Activated T-cell treated with anti-CD3 and anti-CD28 coated beads, Interleukin-2, amount 50 U/mL, for 1 hour (primary cell): Measurements from ENCODE around the gene PON1.
A peak's percentile ranks its signal among the peaks of the same experiment; 100 is the strongest.

ENCODE experiments used
- DNase-seq: peaks from one replicate; pipeline ENCODE4 v3.0.0-alpha.2; 2020

Gene PON1

DNA sequence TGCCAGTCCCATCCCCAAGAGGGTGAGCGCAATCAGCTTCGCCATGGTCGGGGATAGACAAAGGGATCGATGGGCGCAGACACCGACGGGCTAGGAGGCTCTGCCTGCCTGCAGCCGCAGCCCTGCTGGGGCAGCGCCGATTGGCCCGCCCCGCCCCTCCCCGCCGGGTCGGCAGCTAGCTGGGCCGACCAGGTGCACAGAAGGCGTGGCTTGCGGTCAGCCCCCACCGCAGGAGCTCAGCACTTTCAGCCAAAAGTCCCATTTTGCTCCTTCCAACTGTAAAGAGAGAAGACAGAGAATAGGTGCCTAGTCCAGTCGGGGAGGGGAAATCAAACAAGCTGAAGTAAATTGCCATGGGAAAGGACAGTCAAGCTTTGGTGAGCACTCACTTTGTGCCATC lies at the start of gene PON1:
Gene PON1, minus strand, starts transcription at position 102 of the 400 bp plus-strand sequence. Its CDS starts 57 bp downstream, at position 45.
- DNase-seq, result peak; percentile 17

DNA sequence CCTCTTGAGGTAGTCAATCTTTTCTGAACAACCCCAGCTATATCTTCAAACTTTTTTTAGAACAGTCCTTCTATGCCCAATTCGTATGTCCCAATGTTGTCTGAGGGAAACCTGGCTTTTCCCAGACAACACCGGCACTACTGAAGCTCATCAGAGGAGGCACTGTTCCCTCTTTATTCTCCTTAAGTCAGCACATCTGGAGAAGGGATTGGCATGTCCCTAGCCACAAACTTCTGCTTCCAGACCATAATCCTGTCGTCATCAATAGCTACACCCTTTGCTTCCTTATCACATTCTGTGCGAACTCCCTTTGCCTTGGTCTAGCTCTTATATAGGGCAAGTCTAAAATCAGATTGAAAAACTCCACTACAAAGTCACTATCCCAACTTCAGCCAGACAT lies 49.0 kb upstream of the PON1 start:
- no peak for DNase-seq

- no peak for DNase-seq
Measured at GRCh38 chr7:95368235-95368634, 43.9 kb upstream of the PON1 start.

DNA sequence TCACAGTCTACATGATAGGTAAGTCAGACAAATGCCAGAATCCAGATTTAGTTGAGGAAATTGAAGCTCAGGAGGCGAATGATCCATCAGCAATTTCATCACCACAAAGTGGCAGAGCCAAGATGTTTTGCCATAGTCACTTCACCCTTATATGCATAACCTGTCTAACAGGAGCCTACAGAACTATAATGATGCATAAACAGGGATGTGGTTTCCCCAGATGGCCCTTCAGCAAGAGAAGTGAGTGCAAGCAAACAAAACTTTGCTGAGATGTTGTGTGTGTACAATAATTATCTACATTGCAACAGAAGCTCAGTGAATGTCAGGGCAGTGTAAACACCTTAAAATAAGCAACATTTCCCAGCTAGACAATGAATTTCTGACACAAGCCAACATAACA lies 43.3 kb upstream of the PON1 start:
- DNase-seq, result no peak

GRCh38 chr7:95365151-95365550 lies 40.8 kb upstream of the PON1 start:
- DNase-seq, result no peak

DNA sequence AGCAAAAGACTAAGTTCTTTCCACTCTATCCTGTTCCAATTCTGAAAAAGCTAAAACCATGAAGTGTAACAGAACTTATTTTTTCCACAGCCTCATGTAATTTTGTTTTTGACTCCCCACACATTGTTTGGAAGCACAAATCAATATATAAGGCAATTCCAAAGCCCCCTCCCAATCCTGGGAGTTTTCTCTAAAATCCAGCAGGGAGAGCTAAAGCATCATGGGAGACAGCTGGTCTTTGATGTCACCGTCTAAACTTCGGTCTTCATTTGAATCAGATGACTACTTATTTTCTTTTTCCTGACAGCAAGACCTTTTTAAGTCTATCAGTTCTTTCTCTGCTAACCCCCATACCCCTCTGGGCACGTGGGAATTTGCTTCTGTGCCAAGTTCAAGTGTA lies 33.3 kb upstream of the PON1 start:
- no peak for DNase-seq

GRCh38 chr7:95342642-95343307 lies 18.4 kb upstream of the PON1 start:
- DNase-seq, result no peak

DNA sequence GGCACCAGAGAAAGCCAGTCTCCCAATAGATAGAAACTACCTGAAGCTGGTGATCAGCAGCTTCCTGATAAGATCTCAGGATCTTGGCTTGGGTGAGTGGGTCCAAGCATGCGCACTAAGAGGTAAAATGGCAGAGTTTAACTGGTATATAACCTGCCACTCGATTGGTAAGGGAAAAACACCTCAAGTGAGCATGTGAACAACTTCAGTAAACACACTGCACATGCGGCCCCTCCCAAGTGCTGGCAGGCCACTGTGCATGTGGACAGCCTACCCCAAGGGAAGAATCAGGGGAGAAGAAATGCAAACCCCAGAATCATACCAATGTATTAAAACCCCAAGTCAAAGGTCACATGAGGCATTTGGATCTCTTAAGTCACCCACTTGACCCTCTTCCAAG lies 17.7 kb upstream of the PON1 start:
- DNase-seq, result no peak

- no peak for DNase-seq
Measured at GRCh38 chr7:95340491-95340890, 16.2 kb upstream of the PON1 start.

GRCh38 chr7:95338832-95339231 lies 14.5 kb upstream of the PON1 start:
- no peak for DNase-seq

DNA sequence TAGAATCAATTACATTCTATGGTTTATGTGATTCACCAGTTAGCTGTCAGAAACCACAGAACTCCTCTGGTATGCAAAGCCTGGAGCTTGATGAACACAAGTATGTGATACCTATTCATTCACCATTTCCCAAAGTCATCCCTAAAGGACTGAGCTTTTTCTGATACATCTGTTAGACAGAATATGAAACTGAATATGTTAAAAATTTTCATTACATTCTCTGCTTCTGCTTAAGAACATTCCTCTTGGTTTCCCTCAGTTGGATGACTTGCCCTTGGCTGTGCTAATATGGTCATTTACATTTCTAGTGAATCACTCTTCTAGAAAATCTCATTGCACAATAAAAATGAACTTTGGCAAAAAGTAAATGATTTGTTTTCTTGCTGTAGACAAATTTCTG lies 10.8 kb upstream of the PON1 start:
- no peak for DNase-seq

DNA sequence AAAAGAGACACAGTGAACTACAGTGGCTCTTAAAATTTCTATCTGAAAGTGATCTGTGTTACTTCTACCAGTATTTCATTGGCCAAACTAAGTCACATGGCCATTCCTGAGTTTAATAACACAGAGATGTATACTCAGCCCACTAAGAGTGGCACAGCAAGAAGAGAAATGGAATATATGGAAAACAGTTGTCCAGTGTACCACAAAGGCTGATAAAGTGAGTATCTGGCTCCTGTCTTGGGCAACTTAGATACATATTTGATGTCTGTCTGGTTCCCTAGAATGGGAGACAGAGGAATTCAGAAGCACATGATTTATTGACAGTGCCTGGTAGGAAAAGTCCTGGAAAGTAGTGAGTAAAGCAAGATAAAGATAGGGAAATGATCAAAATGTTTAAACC lies 10.1 kb upstream of the PON1 start:
- no peak for DNase-seq

DNA sequence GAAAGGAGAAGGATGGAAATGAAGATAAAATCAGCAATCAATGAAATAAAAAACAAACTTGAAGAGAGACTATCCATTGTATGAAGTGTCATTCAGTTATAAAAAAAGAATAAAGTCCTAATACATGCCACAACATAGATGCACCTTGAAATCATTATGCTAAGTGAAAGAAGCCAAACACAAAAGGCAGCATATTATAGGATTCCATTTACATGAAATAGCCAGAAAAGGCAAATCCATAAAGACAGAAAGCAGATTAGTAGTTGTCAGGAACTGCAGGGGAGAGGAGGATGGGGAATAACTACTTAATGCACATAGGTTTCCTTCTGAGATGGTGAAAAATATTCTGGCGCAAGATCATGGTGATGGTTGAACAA lies 6.6 kb upstream of the PON1 start:
- no peak for DNase-seq

DNA sequence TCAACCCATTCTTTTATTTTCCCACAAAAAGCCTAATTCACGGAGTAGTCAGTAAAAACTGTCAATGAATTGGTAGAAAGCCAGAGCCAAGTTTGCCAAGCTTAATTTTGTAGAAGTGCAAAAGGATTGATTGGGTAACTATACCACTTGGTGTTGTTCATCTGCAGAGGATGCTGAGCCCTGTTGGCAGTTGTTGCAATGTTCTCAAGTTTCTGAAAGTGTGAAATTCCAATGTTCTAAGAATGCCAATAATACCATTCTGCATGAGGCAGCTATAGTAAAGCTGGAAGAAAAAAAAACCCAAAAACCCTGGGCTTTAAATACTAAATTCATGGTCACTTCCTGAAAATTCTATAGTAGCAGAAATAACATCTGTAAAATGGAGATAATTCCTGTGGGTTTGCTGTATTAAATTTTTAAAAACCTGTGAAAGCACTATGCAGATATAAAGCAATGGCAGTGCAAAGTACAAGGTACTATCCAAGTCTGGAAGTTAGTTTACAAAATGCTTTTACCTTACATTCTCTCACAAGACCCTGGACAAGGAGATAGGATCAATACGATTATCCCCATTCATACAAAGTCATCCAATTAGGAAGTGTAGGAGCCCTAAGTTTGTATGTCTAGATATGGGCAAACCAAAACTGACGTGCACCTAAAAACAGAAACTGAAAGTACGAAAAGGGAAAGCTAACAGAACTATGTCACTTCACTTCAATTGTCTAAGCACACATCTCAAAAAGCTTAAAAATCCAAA lies 6.0 kb upstream of the PON1 start:
- DNase-seq, result no peak

- no peak for DNase-seq
Measured at GRCh38 chr7:95327356-95327755, 3.0 kb upstream of the PON1 start.

- DNase-seq, result no peak
Measured at GRCh38 chr7:95323410-95324129, 762 bp downstream of the PON1 start.

DNA sequence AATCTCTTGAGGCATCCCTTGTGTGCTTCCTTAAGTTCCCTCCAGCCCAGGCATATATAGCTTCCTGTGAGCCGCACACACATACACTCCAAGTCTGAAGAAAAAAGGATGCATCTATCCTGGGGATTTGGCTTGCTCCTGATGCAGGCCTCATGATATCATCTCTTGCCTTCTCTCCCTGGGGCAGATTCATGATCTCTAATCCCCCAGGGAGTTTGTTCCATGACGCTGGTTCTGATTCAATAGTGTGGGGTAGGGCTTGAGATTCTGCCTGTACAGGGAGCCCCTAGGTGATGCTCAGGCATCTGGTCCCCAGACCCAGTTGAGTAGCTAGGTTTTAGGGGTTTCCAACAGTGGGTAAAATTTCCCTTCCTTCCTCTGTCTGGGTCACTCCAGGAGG lies 1.5 kb downstream of the PON1 start:
- DNase-seq, result no peak

GRCh38 chr7:95322396-95322795 lies 1.9 kb downstream of the PON1 start:
- no peak for DNase-seq

- no peak for DNase-seq
Measured at GRCh38 chr7:95321720-95322119, 2.6 kb downstream of the PON1 start.

- no peak for DNase-seq
Measured at GRCh38 chr7:95320651-95321050, 3.7 kb downstream of the PON1 start.

DNA sequence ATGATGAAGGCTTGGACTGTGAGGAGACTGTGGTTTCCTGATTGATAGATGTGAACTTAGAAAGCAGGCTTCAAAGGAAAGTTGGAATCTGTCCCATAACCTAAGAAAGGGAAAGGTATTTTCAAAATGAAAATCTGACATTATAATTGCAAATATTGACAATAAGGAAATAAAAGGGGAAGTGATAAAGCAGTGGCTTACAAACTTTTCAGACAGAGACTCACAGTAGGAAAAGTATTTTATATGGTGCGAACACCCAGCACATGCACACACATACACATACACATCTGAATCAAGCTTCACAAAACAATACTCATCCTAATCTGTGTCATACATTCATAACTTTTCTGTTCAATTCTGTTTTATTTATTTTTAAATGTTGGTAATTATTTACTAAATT lies 4.8 kb downstream of the PON1 start:
- no peak for DNase-seq

GRCh38 chr7:95318501-95319100 lies 5.7 kb downstream of the PON1 start:
- DNase-seq, result no peak

- DNase-seq, result no peak
Measured at GRCh38 chr7:95317966-95318365, 6.4 kb downstream of the PON1 start.

GRCh38 chr7:95317546-95317945 lies 6.8 kb downstream of the PON1 start:
- no peak for DNase-seq
